HEK293 (cell line): ENCODE data around the gene GPLD1.

ENCODE experiments used
- EGR2 ChIP-seq: fragments of 450-650 bp; formaldehyde crosslinking; IDR thresholded peaks from 2 replicates; pipeline ENCODE4 v1.5.1; 2016; ENCODE audit warnings: low read depth, missing biosample characterization, missing genetic modification characterization
- GFI1B ChIP-seq: fragments of 450-650 bp; formaldehyde crosslinking; IDR thresholded peaks from 2 replicates; pipeline ENCODE4 v1.5.1; 2016; ENCODE audit warnings: missing biosample characterization, missing genetic modification characterization
- KLF1 ChIP-seq: fragments of 450-650 bp; formaldehyde crosslinking; IDR thresholded peaks from 2 replicates; pipeline ENCODE4 v1.5.1; 2016; ENCODE audit warnings: missing biosample characterization, missing genetic modification characterization
- MZF1 ChIP-seq: fragments of 450-650 bp; formaldehyde crosslinking; IDR thresholded peaks from 2 replicates; pipeline ENCODE4 v1.5.1; 2017; ENCODE audit warnings: missing biosample characterization, missing genetic modification characterization, borderline replicate concordance
- REPIN1 ChIP-seq: fragments of 450-650 bp; formaldehyde crosslinking; IDR thresholded peaks from 2 replicates; pipeline ENCODE4 v1.5.1; 2017; ENCODE audit warnings: missing biosample characterization, missing genetic modification characterization, low read depth
- SP7 ChIP-seq: fragments of 450-650 bp; formaldehyde crosslinking; IDR thresholded peaks from 2 replicates; pipeline ENCODE4 v1.5.1; 2016; ENCODE audit warnings: missing biosample characterization, missing genetic modification characterization
- TRIM28 ChIP-seq: IDR thresholded peaks from 2 replicates; pipeline ENCODE4 v1.6.1; 2011; ENCODE audit warnings: low read length, control low read depth, borderline replicate concordance
- WT1 ChIP-seq: fragments of 450-650 bp; formaldehyde crosslinking; IDR thresholded peaks from 2 replicates; pipeline ENCODE4 v1.5.1; 2016; ENCODE audit warnings: missing biosample characterization, missing genetic modification characterization
- ZBTB11 ChIP-seq: fragments of 450-650 bp; formaldehyde crosslinking; conservative IDR thresholded peaks from 2 replicates; pipeline ENCODE4 v1.5.1; 2016; ENCODE audit warnings: low read depth, missing biosample characterization, missing genetic modification characterization
- ZEB2 ChIP-seq: fragments of 450-650 bp; formaldehyde crosslinking; IDR thresholded peaks from 2 replicates; pipeline ENCODE4 v1.5.1; 2016; ENCODE audit warnings: missing biosample characterization, missing genetic modification characterization
- ZIC2 ChIP-seq: fragments of 450-650 bp; formaldehyde crosslinking; IDR thresholded peaks from 2 replicates; pipeline ENCODE4 v1.5.1; 2016; ENCODE audit warnings: missing biosample characterization, missing genetic modification characterization
- ZNF10 ChIP-seq: fragments of 450-650 bp; formaldehyde crosslinking; IDR thresholded peaks from 2 replicates; pipeline ENCODE4 v1.5.1; 2017; ENCODE audit warnings: missing biosample characterization, missing genetic modification characterization
- ZNF211 ChIP-seq: fragments of 450-650 bp; formaldehyde crosslinking; IDR thresholded peaks from 2 replicates; pipeline ENCODE4 v1.5.1; 2016; ENCODE audit warnings: low read depth, missing biosample characterization, missing genetic modification characterization
- ZNF248 ChIP-seq: fragments of 450-650 bp; formaldehyde crosslinking; IDR thresholded peaks from 2 replicates; pipeline ENCODE4 v1.5.1; 2017; ENCODE audit warnings: missing biosample characterization, missing genetic modification characterization
- ZNF266 ChIP-seq: fragments of 450-650 bp; formaldehyde crosslinking; IDR thresholded peaks from 2 replicates; pipeline ENCODE4 v1.5.1; 2016; ENCODE audit warnings: missing biosample characterization, missing genetic modification characterization, low read depth
- ZNF274 ChIP-seq, 2 experiments: fragments of 200-500 bp in 1 of 2; fragments of 450-650 bp in 1 of 2; sonication (Bioruptor generic) in 1 of 2; formaldehyde crosslinking in 1 of 2; IDR thresholded peaks; 2 replicates each; pipeline versions ENCODE4 v1.5.1 to v1.6.1; 2014 to 2016; ENCODE audit warnings: borderline replicate concordance in 1 of 2, inconsistent platforms in 1 of 2, low read length in 1 of 2, missing biosample characterization in 1 of 2, missing genetic modification characterization in 1 of 2
- ZNF571 ChIP-seq: fragments of 450-650 bp; formaldehyde crosslinking; IDR thresholded peaks from 2 replicates; pipeline ENCODE4 v1.5.0; 2017; ENCODE audit warnings: missing biosample characterization, missing genetic modification characterization
- ZNF600 ChIP-seq: fragments of 450-650 bp; formaldehyde crosslinking; IDR thresholded peaks from 2 replicates; pipeline ENCODE4 v1.5.1; 2016; ENCODE audit warnings: missing biosample characterization, missing genetic modification characterization
- ZNF704 ChIP-seq: fragments of 450-650 bp; formaldehyde crosslinking; IDR thresholded peaks from 2 replicates; pipeline ENCODE4 v1.5.1; 2016; ENCODE audit warnings: missing biosample characterization, missing genetic modification characterization
- ZNF776 ChIP-seq: fragments of 450-650 bp; formaldehyde crosslinking; IDR thresholded peaks from 2 replicates; pipeline ENCODE4 v1.5.0; 2017; ENCODE audit warnings: missing biosample characterization, missing genetic modification characterization, borderline replicate concordance
- ZNF777 ChIP-seq: fragments of 450-650 bp; formaldehyde crosslinking; IDR thresholded peaks from 2 replicates; pipeline ENCODE4 v1.5.1; 2017; ENCODE audit warnings: missing biosample characterization, missing genetic modification characterization, borderline replicate concordance
- ZSCAN23 ChIP-seq: fragments of 450-650 bp; formaldehyde crosslinking; IDR thresholded peaks from 2 replicates; pipeline ENCODE4 v1.5.1; 2016; ENCODE audit warnings: missing biosample characterization, missing genetic modification characterization
- TF ChIP-seq, protein P1 (sequence below): fragments of 450-650 bp; formaldehyde crosslinking; IDR thresholded peaks from 2 replicates; pipeline ENCODE4 v1.5.1; 2017; ENCODE audit warnings: missing biosample characterization, mild to moderate bottlenecking, missing genetic modification characterization, moderate library complexity
- TF ChIP-seq, protein P2 (sequence below): fragments of 450-650 bp; formaldehyde crosslinking; IDR thresholded peaks from 2 replicates; pipeline ENCODE4 v1.5.1; 2016; ENCODE audit warnings: missing biosample characterization, missing genetic modification characterization
- TF ChIP-seq, protein P3 (sequence below): fragments of 450-650 bp; formaldehyde crosslinking; IDR thresholded peaks from 2 replicates; pipeline ENCODE4 v1.5.1; 2017; ENCODE audit warnings: missing biosample characterization, missing genetic modification characterization
- TF ChIP-seq, protein P4 (sequence below): fragments of 450-650 bp; formaldehyde crosslinking; IDR thresholded peaks from 2 replicates; pipeline ENCODE4 v1.5.1; 2017; ENCODE audit warnings: missing biosample characterization, missing genetic modification characterization

GPLD1 gene

DNA sequence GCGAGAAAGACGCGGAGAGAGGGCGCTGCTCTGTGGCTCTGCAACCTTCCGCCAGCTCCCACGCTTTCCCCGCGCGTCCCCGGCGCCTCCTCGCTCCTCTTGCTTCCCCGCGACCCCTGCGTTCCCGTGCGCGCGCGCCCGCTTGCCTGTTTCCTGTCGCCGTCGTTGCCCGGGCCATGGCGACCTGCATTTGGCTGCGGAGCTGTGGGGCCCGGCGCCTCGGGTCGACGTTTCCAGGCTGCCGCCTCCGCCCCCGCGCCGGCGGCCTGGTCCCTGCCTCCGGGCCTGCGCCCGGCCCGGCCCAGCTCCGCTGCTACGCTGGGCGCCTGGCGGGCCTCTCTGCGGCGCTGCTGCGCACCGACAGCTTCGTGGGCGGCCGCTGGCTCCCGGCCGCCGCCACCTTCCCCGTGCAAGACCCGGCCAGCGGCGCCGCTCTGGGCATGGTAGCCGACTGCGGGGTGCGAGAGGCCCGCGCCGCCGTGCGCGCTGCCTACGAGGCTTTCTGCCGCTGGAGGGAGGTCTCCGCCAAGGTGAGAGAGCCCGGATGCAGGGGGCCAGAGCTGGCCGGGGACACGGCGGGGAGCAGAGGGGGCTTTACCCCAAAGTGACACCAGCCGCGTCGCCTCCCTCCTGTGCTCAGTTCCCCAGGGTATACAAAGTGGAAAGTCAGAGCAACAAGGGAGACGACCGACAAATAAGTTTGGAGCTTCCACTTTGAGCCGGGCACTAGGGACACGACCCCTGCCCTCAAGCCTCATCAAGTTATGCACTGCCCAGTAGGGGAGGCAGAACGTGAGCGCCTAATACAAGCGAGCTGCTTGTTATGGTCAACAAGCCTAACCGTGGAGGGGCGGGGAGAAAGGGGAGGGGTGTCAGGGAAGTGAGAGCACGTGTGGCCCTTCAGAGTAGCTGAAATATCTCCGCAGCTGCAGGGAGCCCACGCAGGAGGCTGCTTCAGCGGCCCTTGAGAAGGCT, 5.7 kb upstream of the GPLD1 start, which contains the start of gene ALDH5A1 (continued):
- TF ChIP-seq, protein P1, sequence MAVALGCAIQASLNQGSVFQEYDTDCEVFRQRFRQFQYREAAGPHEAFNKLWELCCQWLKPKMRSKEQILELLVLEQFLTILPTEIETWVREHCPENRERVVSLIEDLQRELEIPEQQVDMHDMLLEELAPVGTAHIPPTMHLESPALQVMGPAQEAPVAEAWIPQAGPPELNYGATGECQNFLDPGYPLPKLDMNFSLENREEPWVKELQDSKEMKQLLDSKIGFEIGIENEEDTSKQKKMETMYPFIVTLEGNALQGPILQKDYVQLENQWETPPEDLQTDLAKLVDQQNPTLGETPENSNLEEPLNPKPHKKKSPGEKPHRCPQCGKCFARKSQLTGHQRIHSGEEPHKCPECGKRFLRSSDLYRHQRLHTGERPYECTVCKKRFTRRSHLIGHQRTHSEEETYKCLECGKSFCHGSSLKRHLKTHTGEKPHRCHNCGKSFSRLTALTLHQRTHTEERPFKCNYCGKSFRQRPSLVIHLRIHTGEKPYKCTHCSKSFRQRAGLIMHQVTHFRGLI = no peak
- TF ChIP-seq ZNF600 (peak; percentile 84), WT1 (tag by site-specific recombination) (peak; percentile 28; the same call in 1 of the 2 replicates), ZNF776 (tag by site-specific recombination) (no peak), ZIC2 (tag by site-specific recombination) (peak; percentile 80), ZNF571 (no peak), ZSCAN23 (tag by site-specific recombination) (no peak), ZNF777 (tag by site-specific recombination) (no peak), ZNF211 (tag by site-specific recombination) (no peak), REPIN1 (tag by site-specific recombination) (no peak), EGR2 (tag by site-specific recombination) (peak; percentile 78), KLF1 (tag by site-specific recombination) (0 out of 2 replicates have a peak, but pooled peaks have one; percentile 21), ZNF248 (tag by site-specific recombination) (no peak), ZNF274 (IDR thresholded peaks at IDR 0.05; ENCODE audit: low read length) (no peak), ZNF274 (tag by site-specific recombination; IDR thresholded peaks at IDR 0.05; ENCODE audit: borderline replicate concordance) (no peak), MZF1 (0 out of 2 replicates have a peak, but pooled peaks have one; percentile 14), TRIM28 (peak; percentile 59; the same call in 1 of the 2 replicates), GFI1B (tag by site-specific recombination) (no peak), ZBTB11 (tag by site-specific recombination) (peak; percentile 16), ZNF704 (tag by site-specific recombination) (no peak), SP7 (tag by site-specific recombination) (peak; percentile 63), ZEB2 (peak; percentile 47), ZNF10 (0 out of 2 replicates have a peak, but pooled peaks have one; percentile 31), ZNF266 (tag by site-specific recombination) (no peak)
- TF ChIP-seq, protein P2, sequence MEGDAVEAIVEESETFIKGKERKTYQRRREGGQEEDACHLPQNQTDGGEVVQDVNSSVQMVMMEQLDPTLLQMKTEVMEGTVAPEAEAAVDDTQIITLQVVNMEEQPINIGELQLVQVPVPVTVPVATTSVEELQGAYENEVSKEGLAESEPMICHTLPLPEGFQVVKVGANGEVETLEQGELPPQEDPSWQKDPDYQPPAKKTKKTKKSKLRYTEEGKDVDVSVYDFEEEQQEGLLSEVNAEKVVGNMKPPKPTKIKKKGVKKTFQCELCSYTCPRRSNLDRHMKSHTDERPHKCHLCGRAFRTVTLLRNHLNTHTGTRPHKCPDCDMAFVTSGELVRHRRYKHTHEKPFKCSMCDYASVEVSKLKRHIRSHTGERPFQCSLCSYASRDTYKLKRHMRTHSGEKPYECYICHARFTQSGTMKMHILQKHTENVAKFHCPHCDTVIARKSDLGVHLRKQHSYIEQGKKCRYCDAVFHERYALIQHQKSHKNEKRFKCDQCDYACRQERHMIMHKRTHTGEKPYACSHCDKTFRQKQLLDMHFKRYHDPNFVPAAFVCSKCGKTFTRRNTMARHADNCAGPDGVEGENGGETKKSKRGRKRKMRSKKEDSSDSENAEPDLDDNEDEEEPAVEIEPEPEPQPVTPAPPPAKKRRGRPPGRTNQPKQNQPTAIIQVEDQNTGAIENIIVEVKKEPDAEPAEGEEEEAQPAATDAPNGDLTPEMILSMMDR (tag by site-specific recombination) = peak; percentile 91
- TF ChIP-seq, protein P3, sequence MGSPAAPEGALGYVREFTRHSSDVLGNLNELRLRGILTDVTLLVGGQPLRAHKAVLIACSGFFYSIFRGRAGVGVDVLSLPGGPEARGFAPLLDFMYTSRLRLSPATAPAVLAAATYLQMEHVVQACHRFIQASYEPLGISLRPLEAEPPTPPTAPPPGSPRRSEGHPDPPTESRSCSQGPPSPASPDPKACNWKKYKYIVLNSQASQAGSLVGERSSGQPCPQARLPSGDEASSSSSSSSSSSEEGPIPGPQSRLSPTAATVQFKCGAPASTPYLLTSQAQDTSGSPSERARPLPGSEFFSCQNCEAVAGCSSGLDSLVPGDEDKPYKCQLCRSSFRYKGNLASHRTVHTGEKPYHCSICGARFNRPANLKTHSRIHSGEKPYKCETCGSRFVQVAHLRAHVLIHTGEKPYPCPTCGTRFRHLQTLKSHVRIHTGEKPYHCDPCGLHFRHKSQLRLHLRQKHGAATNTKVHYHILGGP (tag by site-specific recombination) = no peak
- TF ChIP-seq, protein P4, sequence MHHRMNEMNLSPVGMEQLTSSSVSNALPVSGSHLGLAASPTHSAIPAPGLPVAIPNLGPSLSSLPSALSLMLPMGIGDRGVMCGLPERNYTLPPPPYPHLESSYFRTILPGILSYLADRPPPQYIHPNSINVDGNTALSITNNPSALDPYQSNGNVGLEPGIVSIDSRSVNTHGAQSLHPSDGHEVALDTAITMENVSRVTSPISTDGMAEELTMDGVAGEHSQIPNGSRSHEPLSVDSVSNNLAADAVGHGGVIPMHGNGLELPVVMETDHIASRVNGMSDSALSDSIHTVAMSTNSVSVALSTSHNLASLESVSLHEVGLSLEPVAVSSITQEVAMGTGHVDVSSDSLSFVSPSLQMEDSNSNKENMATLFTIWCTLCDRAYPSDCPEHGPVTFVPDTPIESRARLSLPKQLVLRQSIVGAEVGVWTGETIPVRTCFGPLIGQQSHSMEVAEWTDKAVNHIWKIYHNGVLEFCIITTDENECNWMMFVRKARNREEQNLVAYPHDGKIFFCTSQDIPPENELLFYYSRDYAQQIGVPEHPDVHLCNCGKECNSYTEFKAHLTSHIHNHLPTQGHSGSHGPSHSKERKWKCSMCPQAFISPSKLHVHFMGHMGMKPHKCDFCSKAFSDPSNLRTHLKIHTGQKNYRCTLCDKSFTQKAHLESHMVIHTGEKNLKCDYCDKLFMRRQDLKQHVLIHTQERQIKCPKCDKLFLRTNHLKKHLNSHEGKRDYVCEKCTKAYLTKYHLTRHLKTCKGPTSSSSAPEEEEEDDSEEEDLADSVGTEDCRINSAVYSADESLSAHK (tag by site-specific recombination) = peak; percentile 4; the same call in 1 of the 2 replicates
